HepG2 (cell line): Measurements from ENCODE around the gene TMEM190. TPM values are rescaled to one million over a fixed set of nuclear protein-coding genes. Genes with fewer than 3 reads are reported as not detected.
A peak's percentile ranks its signal among the peaks of the same experiment; 100 is the strongest.

Source experiments
- CC2D1A ChIP-seq: sonication (generic); formaldehyde crosslinking; IDR thresholded peaks from 2 replicates; pipeline ENCODE4 v1.8.1; 2023; ENCODE audit warnings: mild to moderate bottlenecking, missing genetic modification reagents
- FOXA1 ChIP-seq, 2 experiments: fragments of 450-650 bp in 1 of 2; sonication (generic) in 1 of 2; formaldehyde crosslinking in 1 of 2; IDR thresholded peaks; 2 replicates each; pipeline versions ENCODE4 v1.4.0 to v1.6.1; 2016 to 2020; ENCODE audit warnings: missing genetic modification reagents in 1 of 2
- RFX3 ChIP-seq: IDR thresholded peaks from 2 replicates; pipeline ENCODE4 v1.6.1; 2016; ENCODE audit warnings: missing biosample characterization, missing genetic modification reagents
- SRY ChIP-seq: sonication (generic); formaldehyde crosslinking; IDR thresholded peaks from 2 replicates; pipeline ENCODE4 v1.8.0; 2022; ENCODE audit warnings: mild to moderate bottlenecking, missing genetic modification reagents
- TBX2 ChIP-seq: sonication (generic); formaldehyde crosslinking; IDR thresholded peaks from 2 replicates; pipeline ENCODE4 v1.5.0; 2020; ENCODE audit warnings: missing genetic modification reagents, mild to moderate bottlenecking, borderline replicate concordance
- ZNF570 ChIP-seq: sonication (generic); formaldehyde crosslinking; IDR thresholded peaks from 2 replicates; pipeline ENCODE4 v1.4.0; 2020; ENCODE audit warnings: mild to moderate bottlenecking, missing genetic modification reagents, borderline replicate concordance
- ZNF713 ChIP-seq: sonication (generic); formaldehyde crosslinking; IDR thresholded peaks from 2 replicates; pipeline ENCODE4 v1.4.0; 2020; ENCODE audit warnings: mild to moderate bottlenecking, missing genetic modification reagents
- polyA plus RNA-seq, 8 experiments: library from polyadenylated mRNA; depleted of rRNA in 3 of 8; stranded (reverse) in 7 of 8; unstranded in 1 of 8; fragments of >200 nt; fragmentation: Illumina TruSeq in 4 of 8; extraction: Trizol in 4 of 8; gene quantifications; 2 replicates each; pipeline versions ENCODE4 v1.2.1 to v1.2.3, GENCODE V29; 2011 to 2016; ENCODE audit warnings: low read depth in 4 of 8, missing spikeins in 1 of 8, mixed read lengths in 1 of 8; ENCODE audit not compliant: insufficient read depth in 1 of 8
- total RNA-seq, 5 experiments: library from RNA; depleted of rRNA; stranded (reverse); fragments of >200 nt; fragmentation: Illumina TruSeq; extraction: Trizol; gene quantifications; 2 replicates each; pipeline ENCODE4 v1.2.3, GENCODE V29; 2016; ENCODE audit warnings: low read depth in 1 of 5
- TF ChIP-seq, protein P1 (sequence below): IDR thresholded peaks from 2 replicates; pipeline ENCODE4 v1.6.1; 2016; ENCODE audit warnings: low read depth, missing genetic modification reagents, missing compliant biosample characterization
- TF ChIP-seq, protein P2 (sequence below): sonication (generic); formaldehyde crosslinking; IDR thresholded peaks from 2 replicates; pipeline ENCODE4 v1.5.0; 2020; ENCODE audit warnings: missing genetic modification reagents
- TF ChIP-seq, protein P3 (sequence below): sonication (generic); formaldehyde crosslinking; IDR thresholded peaks from 2 replicates; pipeline ENCODE4 v1.9.0; 2021; ENCODE audit warnings: missing genetic modification reagents, borderline replicate concordance
- TF ChIP-seq, protein P4 (sequence below): sonication (generic); formaldehyde crosslinking; IDR thresholded peaks from 2 replicates; pipeline ENCODE4 v1.4.0; 2020; ENCODE audit warnings: missing genetic modification reagents
- TF ChIP-seq, protein P5 (sequence below), 2 experiments: sonication (generic) in 1 of 2; formaldehyde crosslinking in 1 of 2; IDR thresholded peaks; 2 replicates each; pipeline versions ENCODE4 v1.6.1 to v1.9.0; 2014 to 2022; ENCODE audit warnings: antibody characterized with exemption in 1 of 2, borderline replicate concordance in 1 of 2, inconsistent platforms in 1 of 2, low read depth in 1 of 2, missing genetic modification reagents in 1 of 2

Gene TMEM190
- total and polyA plus RNA-seq, 2 of the 13 experiments (the other 11 are each of a cell fraction or from before 2014, with no cell fraction given) = 0.35 to 0.83 TPM

DNA sequence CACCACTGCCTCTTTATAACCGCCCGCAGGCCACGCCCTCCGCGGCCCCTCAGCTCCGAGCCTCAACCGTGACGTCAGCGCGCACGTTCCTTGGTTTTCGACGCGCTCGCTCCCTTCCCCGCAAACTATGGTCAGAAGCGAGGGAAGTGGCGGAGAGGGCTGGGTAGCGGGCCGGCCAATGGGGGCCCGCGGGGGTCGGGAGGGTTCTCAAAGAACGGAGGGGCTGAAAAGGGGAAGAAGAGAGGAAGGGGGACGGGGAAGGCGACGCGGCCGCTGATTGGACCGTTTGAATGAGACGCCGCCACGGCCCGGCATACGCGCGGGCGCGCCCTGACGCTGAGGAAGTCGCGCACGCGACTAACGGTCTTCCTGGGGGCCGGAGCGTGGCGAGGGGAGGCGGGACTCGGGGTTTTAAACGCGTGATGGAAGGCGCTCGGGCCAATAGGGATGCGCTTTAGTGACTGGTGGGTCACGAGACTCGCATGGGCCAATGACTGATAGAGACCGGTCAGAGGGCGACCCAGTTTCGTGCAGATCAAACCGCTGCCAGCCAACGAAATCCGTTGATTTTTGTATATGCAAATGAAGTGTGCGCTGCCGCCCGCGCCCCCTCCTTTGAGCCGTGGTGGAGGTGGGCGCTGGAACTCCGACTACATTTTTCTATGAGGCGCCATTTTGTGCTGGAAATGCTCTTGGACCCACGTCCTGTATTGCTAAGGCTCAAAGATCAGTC, 31.3 kb downstream of the TMEM190 start (continued):
- TF ChIP-seq TBX2 (CRISPR knock-in tag) (no peak; the same call in 1 of the 2 replicates), RFX3 (CRISPR knock-in tag) (no peak), ZNF713 (CRISPR knock-in tag) (no peak), SRY (peak; percentile 37; the same call in 1 of the 2 replicates), CC2D1A (CRISPR knock-in tag) (no peak), FOXA1 (IDR thresholded peaks at IDR 0.05) (no peak), FOXA1 (CRISPR knock-in tag; IDR thresholded peaks at IDR 0.05) (no peak), ZNF570 (CRISPR knock-in tag) (0 out of 2 replicates have a peak, but pooled peaks have one; percentile 63)
- TF ChIP-seq, protein P1, sequence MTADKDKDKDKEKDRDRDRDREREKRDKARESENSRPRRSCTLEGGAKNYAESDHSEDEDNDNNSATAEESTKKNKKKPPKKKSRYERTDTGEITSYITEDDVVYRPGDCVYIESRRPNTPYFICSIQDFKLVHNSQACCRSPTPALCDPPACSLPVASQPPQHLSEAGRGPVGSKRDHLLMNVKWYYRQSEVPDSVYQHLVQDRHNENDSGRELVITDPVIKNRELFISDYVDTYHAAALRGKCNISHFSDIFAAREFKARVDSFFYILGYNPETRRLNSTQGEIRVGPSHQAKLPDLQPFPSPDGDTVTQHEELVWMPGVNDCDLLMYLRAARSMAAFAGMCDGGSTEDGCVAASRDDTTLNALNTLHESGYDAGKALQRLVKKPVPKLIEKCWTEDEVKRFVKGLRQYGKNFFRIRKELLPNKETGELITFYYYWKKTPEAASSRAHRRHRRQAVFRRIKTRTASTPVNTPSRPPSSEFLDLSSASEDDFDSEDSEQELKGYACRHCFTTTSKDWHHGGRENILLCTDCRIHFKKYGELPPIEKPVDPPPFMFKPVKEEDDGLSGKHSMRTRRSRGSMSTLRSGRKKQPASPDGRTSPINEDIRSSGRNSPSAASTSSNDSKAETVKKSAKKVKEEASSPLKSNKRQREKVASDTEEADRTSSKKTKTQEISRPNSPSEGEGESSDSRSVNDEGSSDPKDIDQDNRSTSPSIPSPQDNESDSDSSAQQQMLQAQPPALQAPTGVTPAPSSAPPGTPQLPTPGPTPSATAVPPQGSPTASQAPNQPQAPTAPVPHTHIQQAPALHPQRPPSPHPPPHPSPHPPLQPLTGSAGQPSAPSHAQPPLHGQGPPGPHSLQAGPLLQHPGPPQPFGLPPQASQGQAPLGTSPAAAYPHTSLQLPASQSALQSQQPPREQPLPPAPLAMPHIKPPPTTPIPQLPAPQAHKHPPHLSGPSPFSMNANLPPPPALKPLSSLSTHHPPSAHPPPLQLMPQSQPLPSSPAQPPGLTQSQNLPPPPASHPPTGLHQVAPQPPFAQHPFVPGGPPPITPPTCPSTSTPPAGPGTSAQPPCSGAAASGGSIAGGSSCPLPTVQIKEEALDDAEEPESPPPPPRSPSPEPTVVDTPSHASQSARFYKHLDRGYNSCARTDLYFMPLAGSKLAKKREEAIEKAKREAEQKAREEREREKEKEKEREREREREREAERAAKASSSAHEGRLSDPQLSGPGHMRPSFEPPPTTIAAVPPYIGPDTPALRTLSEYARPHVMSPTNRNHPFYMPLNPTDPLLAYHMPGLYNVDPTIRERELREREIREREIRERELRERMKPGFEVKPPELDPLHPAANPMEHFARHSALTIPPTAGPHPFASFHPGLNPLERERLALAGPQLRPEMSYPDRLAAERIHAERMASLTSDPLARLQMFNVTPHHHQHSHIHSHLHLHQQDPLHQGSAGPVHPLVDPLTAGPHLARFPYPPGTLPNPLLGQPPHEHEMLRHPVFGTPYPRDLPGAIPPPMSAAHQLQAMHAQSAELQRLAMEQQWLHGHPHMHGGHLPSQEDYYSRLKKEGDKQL (CRISPR knock-in tag) = no peak
- TF ChIP-seq, protein P2, sequence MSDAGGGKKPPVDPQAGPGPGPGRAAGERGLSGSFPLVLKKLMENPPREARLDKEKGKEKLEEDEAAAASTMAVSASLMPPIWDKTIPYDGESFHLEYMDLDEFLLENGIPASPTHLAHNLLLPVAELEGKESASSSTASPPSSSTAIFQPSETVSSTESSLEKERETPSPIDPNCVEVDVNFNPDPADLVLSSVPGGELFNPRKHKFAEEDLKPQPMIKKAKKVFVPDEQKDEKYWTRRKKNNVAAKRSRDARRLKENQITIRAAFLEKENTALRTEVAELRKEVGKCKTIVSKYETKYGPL = no peak
- TF ChIP-seq, protein P3, sequence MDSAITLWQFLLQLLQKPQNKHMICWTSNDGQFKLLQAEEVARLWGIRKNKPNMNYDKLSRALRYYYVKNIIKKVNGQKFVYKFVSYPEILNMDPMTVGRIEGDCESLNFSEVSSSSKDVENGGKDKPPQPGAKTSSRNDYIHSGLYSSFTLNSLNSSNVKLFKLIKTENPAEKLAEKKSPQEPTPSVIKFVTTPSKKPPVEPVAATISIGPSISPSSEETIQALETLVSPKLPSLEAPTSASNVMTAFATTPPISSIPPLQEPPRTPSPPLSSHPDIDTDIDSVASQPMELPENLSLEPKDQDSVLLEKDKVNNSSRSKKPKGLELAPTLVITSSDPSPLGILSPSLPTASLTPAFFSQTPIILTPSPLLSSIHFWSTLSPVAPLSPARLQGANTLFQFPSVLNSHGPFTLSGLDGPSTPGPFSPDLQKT (CRISPR knock-in tag) = no peak
- TF ChIP-seq, protein P4, sequence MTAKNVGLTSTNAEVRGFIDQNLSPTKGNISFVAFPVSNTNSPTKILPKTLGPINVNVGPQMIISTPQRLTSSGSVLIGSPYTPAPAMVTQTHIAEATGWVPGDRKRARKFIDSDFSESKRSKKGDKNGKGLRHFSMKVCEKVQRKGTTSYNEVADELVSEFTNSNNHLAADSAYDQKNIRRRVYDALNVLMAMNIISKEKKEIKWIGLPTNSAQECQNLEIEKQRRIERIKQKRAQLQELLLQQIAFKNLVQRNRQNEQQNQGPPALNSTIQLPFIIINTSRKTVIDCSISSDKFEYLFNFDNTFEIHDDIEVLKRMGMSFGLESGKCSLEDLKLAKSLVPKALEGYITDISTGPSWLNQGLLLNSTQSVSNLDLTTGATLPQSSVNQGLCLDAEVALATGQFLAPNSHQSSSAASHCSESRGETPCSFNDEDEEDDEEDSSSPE = peak; percentile 86
- TF ChIP-seq, protein P5, sequence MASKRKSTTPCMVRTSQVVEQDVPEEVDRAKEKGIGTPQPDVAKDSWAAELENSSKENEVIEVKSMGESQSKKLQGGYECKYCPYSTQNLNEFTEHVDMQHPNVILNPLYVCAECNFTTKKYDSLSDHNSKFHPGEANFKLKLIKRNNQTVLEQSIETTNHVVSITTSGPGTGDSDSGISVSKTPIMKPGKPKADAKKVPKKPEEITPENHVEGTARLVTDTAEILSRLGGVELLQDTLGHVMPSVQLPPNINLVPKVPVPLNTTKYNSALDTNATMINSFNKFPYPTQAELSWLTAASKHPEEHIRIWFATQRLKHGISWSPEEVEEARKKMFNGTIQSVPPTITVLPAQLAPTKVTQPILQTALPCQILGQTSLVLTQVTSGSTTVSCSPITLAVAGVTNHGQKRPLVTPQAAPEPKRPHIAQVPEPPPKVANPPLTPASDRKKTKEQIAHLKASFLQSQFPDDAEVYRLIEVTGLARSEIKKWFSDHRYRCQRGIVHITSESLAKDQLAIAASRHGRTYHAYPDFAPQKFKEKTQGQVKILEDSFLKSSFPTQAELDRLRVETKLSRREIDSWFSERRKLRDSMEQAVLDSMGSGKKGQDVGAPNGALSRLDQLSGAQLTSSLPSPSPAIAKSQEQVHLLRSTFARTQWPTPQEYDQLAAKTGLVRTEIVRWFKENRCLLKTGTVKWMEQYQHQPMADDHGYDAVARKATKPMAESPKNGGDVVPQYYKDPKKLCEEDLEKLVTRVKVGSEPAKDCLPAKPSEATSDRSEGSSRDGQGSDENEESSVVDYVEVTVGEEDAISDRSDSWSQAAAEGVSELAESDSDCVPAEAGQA (IDR thresholded peaks at IDR 0.05; ENCODE audit: low read depth) = peak; percentile 47; the same call in 1 of the 2 replicates
- TF ChIP-seq, protein P5 (CRISPR knock-in tag; IDR thresholded peaks at IDR 0.05; ENCODE audit: borderline replicate concordance) = no peak
